ENCODE data around the gene TAX1BP3.

The TAX1BP3 gene

GRCh38 chr17:3688027-3688553 is 19.7 kb upstream of the TAX1BP3 start:
- DNase-seq: no peak

GRCh38 chr17:3685174-3685573 is 16.8 kb upstream of the TAX1BP3 start:
- no peak for DNase-seq

- peak; percentile 47 for DNase-seq
Observed at GRCh38 chr17:3683054-3683511, 14.7 kb upstream of the TAX1BP3 start.

GRCh38 chr17:3682033-3682432 is 13.7 kb upstream of the TAX1BP3 start:
- DNase-seq: no peak

- no peak for DNase-seq
Observed at GRCh38 chr17:3681565-3681964, 13.2 kb upstream of the TAX1BP3 start.

GRCh38 chr17:3681057-3681456 is 12.7 kb upstream of the TAX1BP3 start:
- no peak for DNase-seq

GRCh38 chr17:3679531-3680126 is 11.3 kb upstream of the TAX1BP3 start:
- DNase-seq: no peak

- no peak for DNase-seq
Observed at GRCh38 chr17:3678821-3679530, 10.6 kb upstream of the TAX1BP3 start.

- DNase-seq: no peak
Observed at GRCh38 chr17:3678095-3678820, 9.9 kb upstream of the TAX1BP3 start.

- DNase-seq: no peak
Observed at GRCh38 chr17:3675886-3676285, 7.5 kb upstream of the TAX1BP3 start.

GRCh38 chr17:3672571-3672970 is 4.2 kb upstream of the TAX1BP3 start:
- no peak for DNase-seq

- DNase-seq: no peak
Observed at GRCh38 chr17:3669548-3669947, 1.2 kb upstream of the TAX1BP3 start.

GRCh38 chr17:3669085-3669347 is 638 bp upstream of the TAX1BP3 start:
- DNase-seq: no peak

GRCh38 chr17:3667366-3668278 is 756 bp downstream of the TAX1BP3 start:
- no peak for DNase-seq

GRCh38 chr17:3666516-3666915 is 1.9 kb downstream of the TAX1BP3 start:
- no peak for DNase-seq

GRCh38 chr17:3665834-3666233 is 2.5 kb downstream of the TAX1BP3 start:
- no peak for DNase-seq

GRCh38 chr17:3663102-3664011 is 5.0 kb downstream of the TAX1BP3 start:
- DNase-seq: no peak

- DNase-seq: no peak
Observed at GRCh38 chr17:3660311-3660891, 8.0 kb downstream of the TAX1BP3 start.

- DNase-seq: no peak
Observed at GRCh38 chr17:3659541-3660111, 8.8 kb downstream of the TAX1BP3 start.

GRCh38 chr17:3658784-3659449 is 9.5 kb downstream of the TAX1BP3 start:
- no peak for DNase-seq

Measured in stimulated activated CD4-positive, alpha-beta T cell treated with anti-CD3 and anti-CD28 coated beads, Interleukin-12 subunit alpha, Interleukin-12 subunit beta, amount 100 ng/mL, for 4 hours (primary cell).